H1 (cell line): Measurements from ENCODE around the gene SLC25A36. TPM values are rescaled to one million over a fixed set of nuclear protein-coding genes. Genes with fewer than 3 reads are reported as not detected.

ENCODE experiments used
- ASH2L ChIP-seq: fragments of 200-600, 300-600 bp; sonication (generic); IDR thresholded peaks from one replicate; pipeline ENCODE4 v1.7.1; 2017; ENCODE audit warnings: low read length
- EGR1 ChIP-seq: IDR thresholded peaks from 2 replicates; pipeline ENCODE4 v1.6.1; 2011; ENCODE audit warnings: low read depth, low read length, borderline replicate concordance
- FOSL1 ChIP-seq: IDR thresholded peaks from 2 replicates; pipeline ENCODE4 v1.6.1; 2011; ENCODE audit warnings: mild to moderate bottlenecking, low read depth, low read length, moderate library complexity; ENCODE audit not compliant: insufficient read depth
- SIN3A ChIP-seq, 2 experiments: IDR thresholded peaks in 1 of 2; conservative IDR thresholded peaks in 1 of 2; 2 replicates each; pipeline ENCODE4 v1.6.1; 2011 to 2012; ENCODE audit warnings: low read length in 2 of 2, improper control_type of control experiment in 1 of 2, low read depth in 1 of 2, mild to moderate bottlenecking in 1 of 2
- SIRT6 ChIP-seq: IDR thresholded peaks from one replicate; pipeline ENCODE4 v1.7.1; 2012; ENCODE audit warnings: low read length, inconsistent platforms
- TAF7 ChIP-seq: optimal IDR thresholded peaks from 2 replicates; pipeline ENCODE3; 2011; ENCODE audit warnings: low read depth, mild to moderate bottlenecking, inconsistent platforms, low read length, moderate library complexity, borderline replicate concordance
- polyA plus RNA-seq, 7 experiments: library from polyadenylated mRNA; depleted of rRNA in 3 of 7; stranded (reverse) in 5 of 7; unstranded in 2 of 7; fragments of >200 nt in 5 of 7; fragments of 200-250 nt in 2 of 7; gene quantifications; 1 replicate in 5 of 7; 2 replicates in 1 of 7; 4 replicates in 1 of 7; pipeline versions ENCODE4 v1.2.1 to v1.2.3, GENCODE V29; 2011 to 2013; ENCODE audit warnings: missing spikeins in 2 of 7, mixed read lengths in 2 of 7
- total RNA-seq: library from RNA; stranded (reverse); fragmentation: NEBNext Ultra II Directional; extraction: Animal tissue kit (Norgen Biotek cat#: 25700); gene quantifications from 2 replicates; pipeline ENCODE4 v1.2.1, GENCODE V29; 2021

Gene SLC25A36
- total and polyA plus RNA-seq, 2 of the 8 experiments (the other 6 are each of a cell fraction or from before 2014, with no cell fraction given): 42.9 to 71.8 TPM

DNA sequence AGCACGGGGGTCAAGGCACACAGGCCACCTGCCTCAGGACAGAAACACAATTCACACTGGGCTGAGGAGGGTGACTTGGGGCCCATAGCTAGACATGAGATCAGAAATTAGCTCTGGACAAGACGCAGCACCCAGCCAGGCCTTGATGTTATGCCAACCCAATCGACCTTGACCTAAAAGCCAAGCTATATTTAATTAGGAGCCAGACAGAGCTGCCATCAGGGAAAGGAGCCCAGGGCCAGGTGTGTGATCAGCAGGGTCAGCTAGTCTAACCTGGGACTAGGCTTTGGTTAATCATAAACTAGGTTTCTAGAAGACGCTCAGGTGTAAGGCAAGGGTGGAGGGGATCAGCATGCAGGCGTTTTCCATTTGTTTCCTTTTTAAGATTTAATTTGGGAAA is 23.9 kb upstream of the SLC25A36 start (continued):
- TF ChIP-seq SIRT6: no peak
- no peak for TF ChIP-seq SIN3A (conservative IDR thresholded peaks at IDR 0.05 in 1 of 2, IDR thresholded peaks at IDR 0.05 in 1 of 2; ENCODE audit: low read depth in 1 of 2, low read length in 2 of 2)
- TF ChIP-seq FOSL1: no peak
- TF ChIP-seq EGR1: no peak
- no peak for TF ChIP-seq ASH2L
- TF ChIP-seq TAF7: no peak
- TF ChIP-seq, all 59 proteins: peak for 0
